HUES48 (cell line): ENCODE results near the gene SLC6A8.

Source experiments
- H3K27ac ChIP-seq: one replicate; pipeline ENCODE4 v1.7.0; 2013; ENCODE audit warnings: low read depth, low read length, inconsistent platforms
- H3K27me3 ChIP-seq: 2 replicates; pipeline ENCODE4 v1.6.1; 2013; ENCODE audit warnings: mild to moderate bottlenecking, low read length; ENCODE audit not compliant: control insufficient read depth, insufficient read depth
- H3K36me3 ChIP-seq: 2 replicates; pipeline ENCODE4 v1.6.1; 2013; ENCODE audit warnings: low read length; ENCODE audit not compliant: control insufficient read depth, insufficient read depth
- H3K4me1 ChIP-seq: 2 replicates; pipeline ENCODE4 v1.6.1; 2013; ENCODE audit warnings: mild to moderate bottlenecking, low read length; ENCODE audit not compliant: control insufficient read depth, insufficient read depth
- H3K4me3 ChIP-seq: 2 replicates; pipeline ENCODE4 v1.5.1; 2013; ENCODE audit warnings: mild to moderate bottlenecking, low read depth, low read length
- H3K9ac ChIP-seq: 2 replicates; pipeline ENCODE4 v1.6.1; 2013; ENCODE audit warnings: mild to moderate bottlenecking, low read depth, low read length, moderate library complexity
- H3K9me3 ChIP-seq: 2 replicates; pipeline ENCODE4 v1.6.1; 2013; ENCODE audit warnings: low read length; ENCODE audit not compliant: control insufficient read depth, insufficient read depth

Gene SLC6A8

DNA sequence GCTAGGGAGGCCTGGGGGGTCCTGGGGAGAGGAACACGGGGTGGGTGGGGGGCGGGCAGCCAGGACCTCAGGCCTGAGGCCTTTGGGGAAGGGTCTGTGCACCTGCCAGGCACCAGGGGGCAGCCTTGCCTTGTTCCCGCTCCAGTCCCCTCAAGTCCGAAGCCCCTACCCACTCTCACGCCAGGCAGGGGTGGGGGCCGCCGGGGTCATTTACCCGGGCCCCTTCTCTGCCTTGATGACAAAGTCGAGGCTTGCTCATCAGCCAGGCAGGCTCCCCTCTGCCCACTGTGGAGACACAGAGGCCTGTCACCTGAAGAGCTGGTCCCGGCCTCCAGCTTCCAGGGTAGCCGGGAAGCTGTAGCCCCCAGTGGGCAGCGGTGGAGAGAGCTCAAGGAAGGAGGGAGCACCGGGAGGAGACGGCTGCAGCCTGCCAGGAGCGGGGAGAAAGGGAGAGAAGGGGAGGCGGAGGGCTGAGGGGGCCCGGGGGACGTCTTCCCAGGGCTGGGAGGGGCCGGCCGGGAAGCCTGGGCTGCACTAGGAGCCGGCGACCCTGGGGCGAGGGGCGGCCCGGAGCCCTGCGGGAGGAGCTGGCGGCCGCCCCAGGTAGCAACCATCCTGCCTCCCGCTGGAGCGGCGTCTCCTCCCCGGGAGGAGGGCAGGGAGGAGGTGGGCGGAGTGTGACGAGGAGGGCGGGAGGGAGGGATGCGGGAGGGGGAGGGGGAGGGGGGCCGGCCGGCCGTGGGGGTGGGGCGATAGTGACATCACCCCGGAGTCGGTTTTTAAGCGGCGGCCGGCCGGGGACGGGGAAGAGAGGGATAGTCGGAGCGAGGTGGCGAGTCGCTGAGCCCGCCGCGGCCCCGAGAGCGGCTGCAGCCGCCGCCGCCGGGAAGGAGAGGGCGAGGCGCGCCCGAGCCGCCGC, at the start of gene SLC6A8:
SLC6A8 (plus strand) TSS at position 806 of the 919 bp plus-strand sequence. CDS start 649 bp downstream, outside the sequence.
- Histone ChIP-seq H3K4me1 (peaks cover 12% of the 10 kb centered on the region; the same call in 1 of the 2 replicates), H3K27me3 (no peaks in the 10 kb centered on the region), H3K27ac (peak within 1 kb of the TSS; percentile 76), H3K4me3 (peak within 1 kb of the TSS; percentile 55; the same call in 1 of the 2 replicates), H3K9me3 (peaks cover 24% of the 10 kb centered on the region), H3K9ac (no peak within 1 kb of the TSS; the same call in 1 of the 2 replicates), H3K36me3 (peaks cover 15% of the 10 kb centered on the region; the same call in 1 of the 2 replicates)

DNA sequence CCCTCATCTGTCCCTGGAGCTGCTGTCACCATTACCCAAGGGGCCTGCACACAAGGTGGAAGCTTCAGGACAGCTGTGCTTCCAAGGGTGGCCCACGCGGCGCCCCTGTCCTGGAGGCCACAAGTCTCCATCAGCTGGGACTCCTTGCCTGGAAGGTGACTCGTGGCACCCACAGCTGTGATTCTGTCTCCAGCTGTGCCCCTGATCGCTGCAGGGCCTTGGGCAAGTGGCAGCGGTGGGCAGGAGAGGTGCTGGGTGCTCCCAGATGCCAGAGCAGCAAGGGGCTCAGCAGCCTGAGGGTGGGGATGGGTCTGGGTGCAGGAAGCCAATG, 49.7 kb upstream of the SLC6A8 start:
- H3K9me3 ChIP-seq, result peaks cover 17% of the 10 kb centered on the region; the same call in 1 of the 2 replicates
- H3K9ac ChIP-seq, result no peak overlapping the region
- H3K4me1 ChIP-seq, result no peaks in the 10 kb centered on the region; the same call in 1 of the 2 replicates
- H3K27ac ChIP-seq, result no peak overlapping the region
- H3K36me3 ChIP-seq, result no peaks in the 10 kb centered on the region
- H3K27me3 ChIP-seq, result peaks cover 29% of the 10 kb centered on the region
- no peak overlapping the region for H3K4me3 ChIP-seq

DNA sequence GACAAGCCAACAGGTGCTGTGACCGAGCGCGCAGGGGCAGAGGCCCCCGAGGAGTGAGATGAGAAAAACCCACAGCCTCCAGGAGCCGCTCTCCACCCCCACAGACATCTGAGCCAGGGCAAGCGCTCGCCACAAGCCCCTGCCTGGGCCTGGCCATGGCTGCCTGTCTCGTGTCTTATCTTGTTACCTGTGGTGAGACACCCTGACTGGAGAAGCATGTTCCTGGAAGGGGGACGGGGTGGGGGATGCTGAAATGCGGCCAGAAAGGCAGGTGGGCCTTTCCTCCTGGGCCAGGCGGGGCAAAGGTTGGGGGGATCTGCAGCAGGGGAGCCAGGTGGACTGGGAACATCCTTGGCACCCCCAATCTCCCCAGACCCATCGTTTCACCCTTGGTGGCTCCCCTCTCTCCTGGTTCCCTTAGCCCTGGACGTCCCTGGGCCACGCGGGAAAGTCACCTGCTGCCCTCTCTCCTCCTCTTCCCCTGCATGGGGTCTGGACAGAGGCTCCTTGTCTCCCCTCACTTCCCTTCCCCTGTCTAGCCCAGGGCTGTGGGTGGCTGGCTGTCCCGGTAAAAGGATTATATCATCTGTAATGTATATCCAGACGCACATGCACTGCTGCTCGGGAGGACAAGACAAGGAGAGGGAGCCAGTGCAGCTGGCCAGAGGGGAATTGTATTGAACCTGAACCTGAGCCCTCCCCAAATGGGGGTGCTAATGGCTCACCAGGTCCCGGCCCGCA, 49.1 kb upstream of the SLC6A8 start:
- no peak overlapping the region for H3K27ac ChIP-seq
- H3K9me3 ChIP-seq, result peaks cover 23% of the 10 kb centered on the region; the same call in 1 of the 2 replicates
- H3K4me3 ChIP-seq, result no peak overlapping the region
- H3K9ac ChIP-seq, result no peak overlapping the region
- H3K36me3 ChIP-seq, result no peaks in the 10 kb centered on the region
- H3K4me1 ChIP-seq, result no peaks in the 10 kb centered on the region; the same call in 1 of the 2 replicates
- peaks cover 35% of the 10 kb centered on the region for H3K27me3 ChIP-seq

DNA sequence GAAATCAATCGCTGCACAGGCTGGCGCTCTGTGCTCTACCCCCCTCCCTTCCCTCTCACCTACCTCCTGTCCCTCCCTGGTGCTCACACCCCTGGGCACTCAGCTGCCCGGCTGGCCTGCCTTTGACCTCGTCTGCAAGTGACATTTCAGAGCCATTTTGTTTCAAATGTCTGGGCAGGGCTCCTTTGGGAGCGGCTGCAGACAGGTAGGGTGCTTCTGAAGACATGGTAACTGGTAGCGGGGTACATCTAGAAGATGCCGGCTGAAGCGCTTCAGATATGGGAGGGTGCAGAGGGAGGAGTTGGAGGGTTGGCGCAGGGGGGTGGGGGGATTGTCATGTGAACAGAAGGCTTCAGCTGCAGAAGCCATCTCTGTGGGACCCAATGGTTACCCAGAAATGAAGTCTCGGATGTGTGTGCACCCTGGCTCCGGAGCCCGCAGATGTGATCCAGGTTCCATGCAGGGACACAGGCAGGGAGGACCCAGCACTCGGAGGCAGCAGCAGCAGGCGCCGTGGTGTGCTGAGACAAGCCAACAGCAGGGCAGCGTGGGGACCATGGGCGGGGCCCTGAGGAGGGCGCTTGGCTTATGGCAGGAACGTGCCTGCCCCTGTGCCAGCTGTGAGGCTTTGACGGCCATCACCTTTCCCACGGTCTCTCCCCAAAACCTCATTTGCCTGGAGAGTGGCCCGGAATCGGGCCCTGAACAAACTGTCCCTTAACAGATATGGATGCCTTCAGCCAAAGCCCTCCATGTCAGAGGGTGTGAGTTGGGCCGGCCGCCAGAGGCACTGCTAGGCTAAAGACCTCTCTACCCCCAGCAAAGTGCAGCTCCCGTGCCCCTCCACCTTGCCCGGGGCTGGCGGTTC, 48.3 kb upstream of the SLC6A8 start:
- Histone ChIP-seq H3K4me1 (no peaks in the 10 kb centered on the region; the same call in 1 of the 2 replicates), H3K27me3 (peaks cover 41% of the 10 kb centered on the region), H3K4me3 (no peak overlapping the region), H3K9ac (no peak overlapping the region), H3K36me3 (no peaks in the 10 kb centered on the region), H3K27ac (no peak overlapping the region), H3K9me3 (peaks cover 23% of the 10 kb centered on the region; the same call in 1 of the 2 replicates)

DNA sequence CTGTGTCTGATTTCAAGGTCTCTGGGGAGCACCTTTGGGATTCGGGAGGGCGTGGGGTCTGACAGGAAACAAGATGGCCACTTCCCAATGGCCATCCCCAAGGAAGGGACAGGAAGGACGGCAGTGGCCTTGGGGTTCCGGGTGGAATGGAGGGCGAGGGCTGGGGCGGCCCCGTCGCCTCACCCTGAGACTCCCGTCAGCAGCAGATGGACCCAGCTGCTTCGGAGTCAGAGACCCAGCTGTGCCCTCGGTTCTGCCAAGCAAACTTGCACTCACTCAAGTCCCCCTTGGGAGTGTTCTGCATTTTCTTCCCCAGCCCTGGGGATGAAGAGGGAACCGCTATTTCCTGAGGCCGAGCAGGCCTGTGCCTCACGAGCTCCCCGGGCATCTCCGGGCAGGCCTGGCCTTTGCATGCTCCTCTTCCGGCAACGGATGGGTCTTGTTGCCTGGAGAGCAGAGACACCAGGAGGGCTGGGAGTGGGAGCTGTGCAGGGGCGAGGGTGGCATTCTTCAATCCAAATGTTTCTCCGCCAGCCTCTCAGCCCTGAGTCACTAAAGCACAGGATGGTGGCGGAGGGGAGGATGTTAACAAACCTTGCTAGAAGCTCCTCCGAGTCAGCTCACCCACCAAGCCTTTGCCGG, 47.6 kb upstream of the SLC6A8 start:
- Histone ChIP-seq H3K4me3 (no peak overlapping the region), H3K4me1 (no peaks in the 10 kb centered on the region; the same call in 1 of the 2 replicates), H3K27me3 (peaks cover 48% of the 10 kb centered on the region), H3K9me3 (peaks cover 30% of the 10 kb centered on the region; the same call in 1 of the 2 replicates), H3K9ac (no peak overlapping the region), H3K36me3 (no peaks in the 10 kb centered on the region), H3K27ac (no peak overlapping the region)

DNA sequence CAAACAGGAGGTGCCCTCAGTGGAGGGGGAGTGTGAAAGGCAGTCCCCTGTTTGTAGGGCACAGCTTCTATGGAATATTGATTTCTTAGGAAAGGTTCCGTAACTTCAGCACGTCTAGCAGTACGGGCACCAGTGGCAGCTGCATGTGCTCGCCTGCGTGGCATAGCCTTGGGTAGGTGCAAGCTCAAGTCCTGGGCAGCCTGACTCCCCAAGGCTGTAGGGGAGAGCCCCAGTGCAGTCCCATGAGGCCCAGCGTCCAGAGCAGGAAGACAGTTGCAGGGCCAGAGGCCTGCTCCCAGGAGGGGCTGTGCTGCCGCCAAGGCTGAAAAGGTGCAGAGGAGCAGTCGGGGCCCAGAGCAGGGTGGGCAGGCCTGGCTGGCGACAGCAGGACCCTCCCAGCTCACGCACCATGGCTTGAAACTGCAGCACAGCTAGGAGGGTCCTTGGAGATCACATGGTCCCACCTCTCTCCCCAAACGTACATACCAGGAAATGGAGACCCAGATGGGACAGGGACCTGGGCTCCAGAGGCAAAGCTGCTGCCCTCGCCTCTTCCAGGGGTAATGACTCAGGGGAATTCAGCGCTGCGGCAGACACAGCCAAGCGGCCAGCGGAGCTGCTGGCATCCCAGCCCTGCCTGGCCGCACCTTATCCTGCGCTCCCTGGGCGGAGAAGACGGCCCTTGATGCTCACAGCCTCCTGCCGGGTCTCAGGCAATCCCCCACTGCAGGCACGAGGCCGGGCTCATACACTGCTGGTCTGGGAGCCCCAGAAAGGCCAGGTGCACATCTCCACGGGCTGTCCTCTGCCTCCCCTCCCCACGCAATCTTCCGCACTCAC, 46.8 kb upstream of the SLC6A8 start:
- peaks cover 38% of the 10 kb centered on the region for H3K9me3 ChIP-seq
- no peaks in the 10 kb centered on the region for H3K36me3 ChIP-seq
- H3K4me3 ChIP-seq, result peak overlapping the region; percentile 7; the same call in 1 of the 2 replicates
- no peaks in the 10 kb centered on the region; the same call in 1 of the 2 replicates for H3K4me1 ChIP-seq
- no peak overlapping the region for H3K9ac ChIP-seq
- peaks cover 56% of the 10 kb centered on the region for H3K27me3 ChIP-seq
- H3K27ac ChIP-seq, result no peak overlapping the region

DNA sequence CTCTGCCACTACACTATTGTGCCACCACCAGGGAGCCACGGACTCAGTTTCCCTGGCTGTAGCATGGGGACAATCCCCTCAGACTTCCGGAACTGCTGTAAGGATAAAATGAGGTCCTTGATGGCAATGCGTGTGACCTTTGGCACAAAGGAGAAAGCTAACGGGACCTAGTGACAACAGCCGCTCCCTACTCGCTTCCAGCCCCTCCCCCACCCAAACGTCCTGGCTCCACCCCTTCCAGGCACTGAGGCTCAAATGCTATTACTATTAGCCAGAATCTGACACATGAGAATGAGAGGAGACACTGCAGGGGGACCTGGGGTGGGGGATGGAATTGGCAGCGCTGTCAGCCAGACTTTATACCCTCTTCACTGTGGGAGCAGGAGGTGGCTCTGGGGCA, 46.1 kb upstream of the SLC6A8 start:
- no peaks in the 10 kb centered on the region for H3K36me3 ChIP-seq
- no peaks in the 10 kb centered on the region; the same call in 1 of the 2 replicates for H3K4me1 ChIP-seq
- peaks cover 63% of the 10 kb centered on the region for H3K27me3 ChIP-seq
- H3K27ac ChIP-seq, result no peak overlapping the region
- peaks cover 40% of the 10 kb centered on the region for H3K9me3 ChIP-seq
- H3K4me3 ChIP-seq, result peak overlapping the region; percentile 7; the same call in 1 of the 2 replicates
- H3K9ac ChIP-seq, result no peak overlapping the region

DNA sequence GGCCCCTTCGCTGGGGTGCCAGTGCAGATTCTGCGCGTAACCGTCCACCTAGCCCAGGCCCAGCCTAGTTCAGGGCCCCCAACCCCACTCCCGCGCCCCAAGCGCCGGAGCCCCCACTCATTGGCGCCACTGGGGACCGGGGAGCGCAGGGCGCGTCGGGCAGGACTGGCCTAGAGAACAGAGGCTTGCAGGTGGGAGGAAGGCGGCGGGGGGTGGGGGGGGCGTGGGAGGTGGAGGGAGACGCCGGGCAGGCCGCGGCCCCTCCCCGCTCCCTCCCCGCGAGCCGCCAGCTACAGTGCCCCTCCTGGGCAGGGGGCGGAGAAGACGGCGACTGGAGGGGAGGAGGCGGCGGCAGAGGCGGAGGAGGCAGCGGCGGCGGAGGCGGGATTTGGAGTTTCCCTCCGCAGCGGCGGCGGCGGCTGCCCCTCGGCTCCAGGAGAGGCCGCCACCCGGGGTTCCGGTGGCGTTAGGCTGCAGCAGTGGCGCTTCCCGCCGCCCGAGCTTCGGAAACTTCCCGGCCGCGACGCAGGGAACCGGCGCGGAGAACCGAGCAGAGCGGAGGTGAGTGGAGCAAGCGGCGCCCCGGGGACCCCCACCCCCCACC, 45.6 kb upstream of the SLC6A8 start:
- H3K4me1 ChIP-seq, result no peaks in the 10 kb centered on the region; the same call in 1 of the 2 replicates
- H3K9ac ChIP-seq, result no peak overlapping the region
- peaks cover 68% of the 10 kb centered on the region for H3K27me3 ChIP-seq
- H3K36me3 ChIP-seq, result no peaks in the 10 kb centered on the region
- H3K27ac ChIP-seq, result no peak overlapping the region
- peak overlapping the region; percentile 7; the same call in 1 of the 2 replicates for H3K4me3 ChIP-seq
- H3K9me3 ChIP-seq, result peaks cover 40% of the 10 kb centered on the region
